Heart right ventricle (tissue), 16 donors: Measurements from ENCODE around the gene GTF2A1. TPM values are rescaled to one million over a fixed set of nuclear protein-coding genes. Genes with fewer than 3 reads are reported as not detected.

ENCODE experiments used
- ATAC-seq, 8 donors: fragments of 200-7000 bp; cut with Tn5 transposase; one replicate each; pipeline ENCODE4 v1.9.1; 2020; ENCODE audit warnings: mild to moderate bottlenecking in 8 of 8, moderate library complexity in 8 of 8, moderate number of reproducible peaks in 1 of 8
- DNase-seq, 2 donors: peaks; one replicate each; pipeline ENCODE4 v3.0.0-alpha.2; 2020
- H3K27ac ChIP-seq, 10 donors: fragments of 200-600 bp; sonication (generic) in 2 of 10; one replicate each; pipeline versions ENCODE4 v1.5.0 to v1.8.0; 2020 to 2022; ENCODE audit warnings: mild to moderate bottlenecking in 3 of 10
- H3K27me3 ChIP-seq, 7 donors: fragments of 200-600 bp; one replicate each; pipeline ENCODE4 v1.8.0; 2021 to 2022; ENCODE audit warnings: mild to moderate bottlenecking in 2 of 7
- H3K36me3 ChIP-seq, 9 donors: fragments of 200-600 bp; sonication (generic) in 1 of 9; one replicate each; pipeline versions ENCODE4 v1.5.0 to v1.8.0; 2020 to 2022; ENCODE audit warnings: mild to moderate bottlenecking in 2 of 9
- H3K4me1 ChIP-seq, 9 donors: fragments of 200-600 bp; sonication (generic) in 1 of 9; one replicate each; pipeline versions ENCODE4 v1.5.0 to v1.8.0; 2020 to 2022; ENCODE audit warnings: mild to moderate bottlenecking in 4 of 9
- H3K4me3 ChIP-seq, 10 donors: fragments of 200-600 bp; sonication (generic) in 2 of 10; one replicate each; pipeline versions ENCODE4 v1.5.0 to v1.8.0; 2020 to 2022; ENCODE audit warnings: mild to moderate bottlenecking in 7 of 10, moderate library complexity in 2 of 10
- H3K9me3 ChIP-seq, 11 donors: fragments of 200-600 bp in 10 of 11; sonication (generic) in 2 of 11; one replicate each; pipeline versions ENCODE4 v1.5.0 to v1.8.0; 2013 to 2022; ENCODE audit warnings: mild to moderate bottlenecking in 2 of 11, control low read depth in 1 of 11, moderate library complexity in 1 of 11
- WGBS, 2 donors: extraction: QIAGEN DNeasy Blood & Tissue Kit; methylation state at CpG; one replicate each; pipeline ENCODE4 v1.1.7; 2013; ENCODE audit warnings: inconsistent platforms in 1 of 2; 5-methylcytosine and 5-hydroxymethylcytosine counted together
- intact Hi-C, 10 donors: fragments of 100-400 bp; cut with DNase I; formaldehyde crosslinking; loops; one replicate each; pipeline versions ENCODE4 v1.11.1 to v1.14.2; 2022
- polyA plus RNA-seq, 2 donors: library from polyadenylated mRNA; stranded (reverse); fragments of 200-250 nt; gene quantifications; one replicate each; pipeline ENCODE4 v1.2.3, GENCODE V29; 2013
- total RNA-seq, 10 donors: library from RNA; stranded (reverse); fragmentation: NEBNext Ultra II Directional in 3 of 10; extraction: Animal tissue kit (Norgen Biotek cat#: 25700) in 3 of 10; gene quantifications; one replicate each; pipeline versions ENCODE4 v1.2.1 to v1.2.4, GENCODE V29; 2021 to 2023
- TF ChIP-seq, protein P1 (sequence below), 9 donors: fragments of 200-600 bp; sonication (generic) in 2 of 9; IDR thresholded peaks; one replicate each; pipeline versions ENCODE4 v1.5.0 to v1.8.0; 2021 to 2022; ENCODE audit warnings: antibody characterized with exemption in 9 of 9, mild to moderate bottlenecking in 5 of 9, moderate library complexity in 1 of 9
- donor health status: Arrhythmogenic right ventricular cardiomyopathy.
- donor health status: ischemic (EF 13 %, LVEDD 7.1; RV severe dilation, severe dysfunction).
- donor health status: healthy with polysubstance abuse.
- donor health status: DM: no; HTN: yes; CAD: no.
- donor health status: DM: no; HTN: no; CAD: no.
- donor health status: ischemic (EF 25% LVEDD 6.9; RV normal size, moderate dysfunction).
- donor health status: ischemic (EF 25% LVEDD 5.7; RV mildly dilated, moderate dysfunction).
- donor health status: healthy.
- donor health status: DM: yes; HTN: yes; CAD: no.
- donor health status: Ischemic cardiomyopathy.
- donor health status: ischemic (EF 35%, LVEDD 5.7; RV mildly dilated, moderate dysfunction).
- donor health status: nonischemic (EF 11% LVEDD 7.7; RV severe dilation, severe dysfunction).
- donor health status: DM: yes; HTN: yes; CAD: no.
- donor health status: PGD.
- donor health status: ischemic (EF 29% LVEDD 5.4; RV normal size, mild dysfunction).
- donor health status: nonischemic (EF 23%, LVEDD 6.1; RV moderate dilation, normal function).

The GTF2A1 gene
- total and polyA plus RNA-seq, 12 donors, result 4.3 to 28.3 (median 22.2) TPM

DNA sequence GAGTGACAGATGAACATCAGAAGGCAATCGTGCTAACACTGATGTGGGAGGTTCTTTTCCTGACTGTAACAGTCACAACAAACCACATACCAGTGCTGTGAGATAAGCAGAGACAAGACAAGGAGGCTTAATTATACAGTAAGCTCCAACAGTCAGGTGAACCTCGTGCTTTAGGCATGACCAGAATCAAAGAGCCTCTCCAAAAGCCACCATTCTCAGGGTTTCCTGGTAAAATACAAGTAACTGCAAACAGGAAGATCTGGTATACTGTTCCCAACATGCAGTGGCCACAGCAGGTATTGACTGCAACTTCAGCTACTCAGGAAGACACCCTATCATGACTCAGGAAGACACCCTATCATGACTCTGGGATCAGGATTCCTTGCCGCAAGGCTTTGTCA is 47.3 kb upstream of the GTF2A1 start:
- no peak for DNase-seq
- H3K27me3 ChIP-seq, result peaks cover 0 to 12% (median 8%) of the 10 kb centered on the region in 7 donors
- no peak overlapping the region for H3K4me3 ChIP-seq
- intact Hi-C loops, result loop anchor here in 5 of 10 donors (2.0 to 5.0 kb wide), 5 partner anchors 184 to 197 kb away; no protein-coding TSS in a partner anchor
- TF ChIP-seq, protein P1, sequence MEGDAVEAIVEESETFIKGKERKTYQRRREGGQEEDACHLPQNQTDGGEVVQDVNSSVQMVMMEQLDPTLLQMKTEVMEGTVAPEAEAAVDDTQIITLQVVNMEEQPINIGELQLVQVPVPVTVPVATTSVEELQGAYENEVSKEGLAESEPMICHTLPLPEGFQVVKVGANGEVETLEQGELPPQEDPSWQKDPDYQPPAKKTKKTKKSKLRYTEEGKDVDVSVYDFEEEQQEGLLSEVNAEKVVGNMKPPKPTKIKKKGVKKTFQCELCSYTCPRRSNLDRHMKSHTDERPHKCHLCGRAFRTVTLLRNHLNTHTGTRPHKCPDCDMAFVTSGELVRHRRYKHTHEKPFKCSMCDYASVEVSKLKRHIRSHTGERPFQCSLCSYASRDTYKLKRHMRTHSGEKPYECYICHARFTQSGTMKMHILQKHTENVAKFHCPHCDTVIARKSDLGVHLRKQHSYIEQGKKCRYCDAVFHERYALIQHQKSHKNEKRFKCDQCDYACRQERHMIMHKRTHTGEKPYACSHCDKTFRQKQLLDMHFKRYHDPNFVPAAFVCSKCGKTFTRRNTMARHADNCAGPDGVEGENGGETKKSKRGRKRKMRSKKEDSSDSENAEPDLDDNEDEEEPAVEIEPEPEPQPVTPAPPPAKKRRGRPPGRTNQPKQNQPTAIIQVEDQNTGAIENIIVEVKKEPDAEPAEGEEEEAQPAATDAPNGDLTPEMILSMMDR (IDR thresholded peaks at IDR 0.05), result no peak
- H3K4me1 ChIP-seq, result peaks cover 0 to 12% (median 0%) of the 10 kb centered on the region in 9 donors
- no peak for ATAC-seq
- H3K9me3 ChIP-seq, result no peaks in the 10 kb centered on the region
- WGBS, 2 donors, result 18 to 26% methylated on average over 3 of the region's 3 CpGs
- no peak overlapping the region for H3K27ac ChIP-seq
- peaks cover 0 to 11% (median 0%) of the 10 kb centered on the region in 9 donors for H3K36me3 ChIP-seq

DNA sequence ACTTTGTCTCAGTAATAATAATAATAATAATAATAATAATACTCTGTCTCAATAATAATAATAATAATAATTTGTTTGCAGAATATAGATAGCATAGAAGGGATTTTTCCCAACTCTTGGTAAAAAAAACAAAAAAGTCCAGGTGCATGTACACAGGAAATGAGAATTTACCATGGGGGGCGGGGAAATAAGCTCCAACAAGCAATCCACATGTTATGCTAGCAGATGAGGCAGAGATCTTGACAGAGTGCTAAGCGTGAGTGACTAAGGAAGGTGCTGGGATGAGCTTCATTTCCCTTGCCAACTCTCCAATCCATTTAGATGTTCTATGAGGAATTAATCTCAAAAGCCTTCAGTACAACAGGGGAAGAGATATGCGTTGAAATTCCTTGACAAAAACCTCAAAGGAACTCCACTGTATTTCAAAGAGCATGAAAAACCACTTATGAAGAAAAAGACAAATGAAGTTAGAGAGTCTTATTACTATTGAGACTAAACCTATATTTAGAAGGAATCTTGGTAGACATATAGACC is 44.9 kb upstream of the GTF2A1 start:
- TF ChIP-seq, protein P1 (IDR thresholded peaks at IDR 0.05), result no peak
- 72 to 74% methylated on average over 3 of the region's 3 CpGs for WGBS, 2 donors
- Histone ChIP-seq H3K27me3 (peaks cover 0 to 17% (median 11%) of the 10 kb centered on the region in 7 donors), H3K27ac (no peak overlapping the region), H3K4me1 (peaks cover 0 to 12% (median 0%) of the 10 kb centered on the region in 9 donors), H3K9me3 (no peaks in the 10 kb centered on the region), H3K36me3 (peaks cover 0 to 11% (median 0%) of the 10 kb centered on the region in 9 donors), H3K4me3 (no peak overlapping the region)
- intact Hi-C loops, result loop anchor here in 1 of 10 donors (5.0 kb wide), 1 partner anchor 187 kb away; no protein-coding TSS in a partner anchor
- ATAC-seq (no peak), DNase-seq (no peak)

DNA sequence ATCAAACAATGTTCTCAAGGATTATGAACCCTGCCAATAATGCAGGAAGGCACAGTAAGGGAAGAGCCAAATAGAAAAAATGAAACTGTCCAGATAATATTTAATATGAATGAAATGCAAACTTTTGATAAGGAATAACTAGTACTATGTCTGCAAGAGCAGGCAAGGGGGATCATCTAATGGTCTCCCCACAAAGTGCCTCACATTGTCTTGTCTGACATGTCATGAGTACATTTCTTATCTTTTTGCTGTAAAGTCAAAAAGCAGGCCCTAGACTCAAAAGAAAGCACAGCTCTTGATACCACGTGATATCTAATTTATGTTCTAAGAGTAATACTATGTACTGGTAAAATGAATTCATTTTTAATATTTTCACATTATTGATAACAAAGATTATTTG is 43.9 kb upstream of the GTF2A1 start:
- TF ChIP-seq, protein P1 (IDR thresholded peaks at IDR 0.05), result no peak
- DNase-seq, result no peak
- no peak overlapping the region for H3K27ac ChIP-seq
- peaks cover 0 to 23% (median 11%) of the 10 kb centered on the region in 7 donors for H3K27me3 ChIP-seq
- peaks cover 0 to 8% (median 0%) of the 10 kb centered on the region in 9 donors for H3K4me1 ChIP-seq
- peaks cover 0 to 11% (median 0%) of the 10 kb centered on the region in 9 donors for H3K36me3 ChIP-seq
- H3K4me3 ChIP-seq, result no peak overlapping the region
- intact Hi-C loops, result loop anchor here in 1 of 10 donors (5.0 kb wide), 1 partner anchor 188 kb away; no protein-coding TSS in a partner anchor
- WGBS, 2 donors, result 71 to 76% methylated on average over 1 of the region's 1 CpG
- no peaks in the 10 kb centered on the region for H3K9me3 ChIP-seq
- no peak for ATAC-seq

DNA sequence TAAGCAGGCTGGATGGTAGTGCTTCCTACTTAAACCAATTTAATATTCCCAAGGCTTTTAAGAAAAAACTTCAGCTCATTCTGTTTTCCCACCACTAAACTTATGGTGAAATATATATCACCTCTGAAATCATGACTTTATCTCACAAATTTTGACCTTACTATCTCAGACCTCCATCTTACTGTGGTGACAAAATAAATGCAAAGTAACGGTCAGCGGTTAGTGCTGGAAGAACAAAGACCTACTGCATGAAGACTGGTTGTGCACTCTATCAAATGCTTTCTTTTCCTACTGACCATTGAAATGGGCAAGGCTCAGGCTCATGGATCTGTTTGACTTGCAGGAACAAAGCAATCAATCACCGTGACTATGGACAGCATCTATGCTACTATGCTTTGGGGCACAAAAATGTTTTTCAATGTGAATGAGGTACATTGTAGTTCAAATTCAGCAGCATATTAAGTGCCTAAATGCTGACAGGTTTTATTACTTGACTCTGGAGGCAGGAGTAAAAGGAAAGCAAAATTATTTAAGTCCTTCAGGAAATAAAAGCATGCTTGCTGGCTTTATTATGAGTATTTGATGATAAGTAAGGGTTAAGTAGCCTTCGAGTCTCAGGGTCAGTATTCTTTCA is 43.1 kb upstream of the GTF2A1 start:
- Histone ChIP-seq H3K9me3 (no peaks in the 10 kb centered on the region), H3K27me3 (peaks cover 0 to 25% (median 10%) of the 10 kb centered on the region in 7 donors), H3K4me1 (peaks cover 0 to 6% (median 0%) of the 10 kb centered on the region in 9 donors), H3K27ac (no peak overlapping the region), H3K4me3 (no peak overlapping the region), H3K36me3 (peaks cover 0 to 11% (median 0%) of the 10 kb centered on the region in 9 donors)
- TF ChIP-seq, protein P1 (IDR thresholded peaks at IDR 0.05), result no peak
- DNase-seq (no peak), ATAC-seq (no peak)
- intact Hi-C loops, result no loop called here
- 84 to 90% methylated on average over 4 of the region's 4 CpGs for WGBS, 2 donors
